WTC11 (cell line): ENCODE results near the gene ANGPTL5. TPM values are rescaled to one million over a fixed set of nuclear protein-coding genes. Genes with fewer than 3 reads are reported as not detected.

Experiments used
- ATAC-seq: fragments of 200-7000 bp; cut with Tn5 transposase; 2 replicates; pipeline ENCODE4 v1.10.0; 2021; ENCODE audit warnings: mild to moderate bottlenecking, moderate library complexity
- CTCF ChIA-PET: fragments of 300-600 bp; sonication (Branson Sonifier 250); formaldehyde crosslinking; loops from one replicate; lab custom pipeline; 2021; ENCODE audit warnings: antibody characterized with exemption; lab: Charles Lee
- POLR2A ChIA-PET: fragments of 350-600 bp; sonication (Branson Sonifier 250); formaldehyde crosslinking; loops from one replicate; lab custom pipeline; 2021; ENCODE audit warnings: antibody characterized with exemption; lab: Charles Lee
- DNase-seq: peaks from one replicate; pipeline ENCODE4 v3.0.0; 2021; ENCODE audit warnings: low spot score
- H3K27ac Mint-ChIP-seq: 2 replicates; pipeline ENCODE4 v1.8.0; 2021; ENCODE audit warnings: mixed read lengths
- H3K27me3 Mint-ChIP-seq: 2 replicates; pipeline ENCODE4 v1.8.0; 2021; ENCODE audit warnings: low read depth, mild to moderate bottlenecking, moderate library complexity, mixed read lengths
- H3K36me3 Mint-ChIP-seq: 2 replicates; pipeline ENCODE4 v1.8.0; 2021; ENCODE audit warnings: mixed read lengths
- H3K4me1 Mint-ChIP-seq: 2 replicates; pipeline ENCODE4 v1.8.0; 2022; ENCODE audit warnings: mixed read lengths
- H3K4me3 Mint-ChIP-seq: 2 replicates; pipeline ENCODE4 v1.8.0; 2021; ENCODE audit warnings: mild to moderate bottlenecking, moderate library complexity, mixed read lengths
- H3K9me3 Mint-ChIP-seq: 2 replicates; pipeline ENCODE4 v1.8.0; 2021; ENCODE audit warnings: mixed read lengths
- ATF1 ChIP-seq: sonication (generic); formaldehyde crosslinking; IDR thresholded peaks from 2 replicates; pipeline ENCODE4 v1.8.1; 2023; ENCODE audit warnings: mild to moderate bottlenecking, moderate library complexity, missing genetic modification reagents
- CREB1 ChIP-seq: sonication (generic); formaldehyde crosslinking; IDR thresholded peaks from 2 replicates; pipeline ENCODE4 v1.8.0; 2023; ENCODE audit warnings: mild to moderate bottlenecking, missing genetic modification reagents
- EMX1 ChIP-seq: fragments of 250-450 bp; sonication (Bioruptor Pico); IDR thresholded peaks from 2 replicates; pipeline ENCODE4 v1.8.0; 2021; ENCODE audit warnings: mild to moderate bottlenecking
- GABPB1 ChIP-seq: sonication (generic); formaldehyde crosslinking; IDR thresholded peaks from 2 replicates; pipeline ENCODE4 v1.8.1; 2023; ENCODE audit warnings: mild to moderate bottlenecking, missing genetic modification reagents
- MXD4 ChIP-seq: fragments of 250-450 bp; sonication (Bioruptor Pico); IDR thresholded peaks from 2 replicates; pipeline ENCODE4 v1.8.0; 2021; ENCODE audit warnings: mild to moderate bottlenecking, moderate library complexity, borderline replicate concordance
- NR3C1 ChIP-seq: sonication (generic); formaldehyde crosslinking; conservative IDR thresholded peaks from 2 replicates; pipeline ENCODE4 v1.8.1; 2023; ENCODE audit warnings: low read depth, mild to moderate bottlenecking, missing genetic modification reagents
- ZNF232 ChIP-seq: sonication (generic); formaldehyde crosslinking; IDR thresholded peaks from 2 replicates; pipeline ENCODE4 v1.8.0; 2022; ENCODE audit warnings: mild to moderate bottlenecking, missing genetic modification reagents
- total RNA-seq: library from RNA; stranded (reverse); gene quantifications from 3 replicates; pipeline ENCODE4 v1.2.3, GENCODE V29; 2021
- TF ChIP-seq, protein P1 (sequence below): sonication (generic); formaldehyde crosslinking; IDR thresholded peaks from 2 replicates; pipeline ENCODE4 v1.8.1; 2023; ENCODE audit warnings: mild to moderate bottlenecking, missing genetic modification reagents
- TF ChIP-seq, protein P2 (sequence below): sonication (generic); formaldehyde crosslinking; IDR thresholded peaks from 2 replicates; pipeline ENCODE4 v1.8.1; 2022; ENCODE audit warnings: missing genetic modification reagents, borderline replicate concordance
- TF ChIP-seq, protein P3 (sequence below): sonication (generic); formaldehyde crosslinking; IDR thresholded peaks from 2 replicates; pipeline ENCODE4 v1.8.0; 2023; ENCODE audit warnings: missing genetic modification reagents, mild to moderate bottlenecking, borderline replicate concordance
- TF ChIP-seq, protein P4 (sequence below): fragments of 250-450 bp; sonication (Bioruptor Pico); IDR thresholded peaks from 2 replicates; pipeline ENCODE4 v1.8.0; 2021; ENCODE audit warnings: mild to moderate bottlenecking
- TF ChIP-seq, protein P5 (sequence below): sonication (generic); formaldehyde crosslinking; IDR thresholded peaks from 2 replicates; pipeline ENCODE4 v1.8.0; 2023; ENCODE audit warnings: mild to moderate bottlenecking, missing genetic modification reagents
- TF ChIP-seq, protein P6 (sequence below): fragments of 200-600 bp; IDR thresholded peaks from 2 replicates; pipeline ENCODE4 v1.8.0; 2022; ENCODE audit warnings: antibody characterized with exemption

Gene ANGPTL5
- total RNA-seq, 1 experiment from 2014 or later, result not detected

DNA sequence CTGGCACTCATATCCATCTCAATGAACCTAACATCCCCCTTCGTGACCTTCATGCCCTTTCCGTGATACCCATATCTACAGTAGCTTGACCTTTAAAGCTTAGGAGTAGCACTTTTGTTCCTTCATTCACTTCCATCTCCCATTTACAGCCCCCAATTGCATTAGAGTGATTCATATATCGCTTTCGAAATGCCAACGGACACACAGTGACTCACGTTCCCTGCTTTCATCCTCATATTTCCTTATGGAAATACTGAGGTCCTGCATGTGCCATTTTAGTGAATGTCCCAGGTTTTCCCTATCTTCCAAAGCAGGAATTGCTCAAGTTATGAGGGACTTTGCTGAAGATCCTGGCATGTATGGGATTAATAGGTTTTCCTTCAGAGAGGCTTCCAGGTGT, 45.8 kb downstream of the ANGPTL5 start (continued):
- TF ChIP-seq ATF1 (CRISPR knock-in tag), result no peak
- TF ChIP-seq, protein P1, sequence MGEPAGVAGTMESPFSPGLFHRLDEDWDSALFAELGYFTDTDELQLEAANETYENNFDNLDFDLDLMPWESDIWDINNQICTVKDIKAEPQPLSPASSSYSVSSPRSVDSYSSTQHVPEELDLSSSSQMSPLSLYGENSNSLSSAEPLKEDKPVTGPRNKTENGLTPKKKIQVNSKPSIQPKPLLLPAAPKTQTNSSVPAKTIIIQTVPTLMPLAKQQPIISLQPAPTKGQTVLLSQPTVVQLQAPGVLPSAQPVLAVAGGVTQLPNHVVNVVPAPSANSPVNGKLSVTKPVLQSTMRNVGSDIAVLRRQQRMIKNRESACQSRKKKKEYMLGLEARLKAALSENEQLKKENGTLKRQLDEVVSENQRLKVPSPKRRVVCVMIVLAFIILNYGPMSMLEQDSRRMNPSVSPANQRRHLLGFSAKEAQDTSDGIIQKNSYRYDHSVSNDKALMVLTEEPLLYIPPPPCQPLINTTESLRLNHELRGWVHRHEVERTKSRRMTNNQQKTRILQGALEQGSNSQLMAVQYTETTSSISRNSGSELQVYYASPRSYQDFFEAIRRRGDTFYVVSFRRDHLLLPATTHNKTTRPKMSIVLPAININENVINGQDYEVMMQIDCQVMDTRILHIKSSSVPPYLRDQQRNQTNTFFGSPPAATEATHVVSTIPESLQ (CRISPR knock-in tag), result no peak
- TF ChIP-seq ZNF232 (CRISPR knock-in tag), result no peak
- no peak for TF ChIP-seq GABPB1
- TF ChIP-seq EMX1 (CRISPR knock-in tag), result no peak
- TF ChIP-seq, protein P2, sequence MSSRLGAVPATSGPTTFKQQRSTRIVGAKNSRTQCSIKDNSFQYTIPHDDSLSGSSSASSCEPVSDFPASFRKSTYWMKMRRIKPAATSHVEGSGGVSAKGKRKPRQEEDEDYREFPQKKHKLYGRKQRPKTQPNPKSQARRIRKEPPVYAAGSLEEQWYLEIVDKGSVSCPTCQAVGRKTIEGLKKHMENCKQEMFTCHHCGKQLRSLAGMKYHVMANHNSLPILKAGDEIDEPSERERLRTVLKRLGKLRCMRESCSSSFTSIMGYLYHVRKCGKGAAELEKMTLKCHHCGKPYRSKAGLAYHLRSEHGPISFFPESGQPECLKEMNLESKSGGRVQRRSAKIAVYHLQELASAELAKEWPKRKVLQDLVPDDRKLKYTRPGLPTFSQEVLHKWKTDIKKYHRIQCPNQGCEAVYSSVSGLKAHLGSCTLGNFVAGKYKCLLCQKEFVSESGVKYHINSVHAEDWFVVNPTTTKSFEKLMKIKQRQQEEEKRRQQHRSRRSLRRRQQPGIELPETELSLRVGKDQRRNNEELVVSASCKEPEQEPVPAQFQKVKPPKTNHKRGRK, result no peak

DNA sequence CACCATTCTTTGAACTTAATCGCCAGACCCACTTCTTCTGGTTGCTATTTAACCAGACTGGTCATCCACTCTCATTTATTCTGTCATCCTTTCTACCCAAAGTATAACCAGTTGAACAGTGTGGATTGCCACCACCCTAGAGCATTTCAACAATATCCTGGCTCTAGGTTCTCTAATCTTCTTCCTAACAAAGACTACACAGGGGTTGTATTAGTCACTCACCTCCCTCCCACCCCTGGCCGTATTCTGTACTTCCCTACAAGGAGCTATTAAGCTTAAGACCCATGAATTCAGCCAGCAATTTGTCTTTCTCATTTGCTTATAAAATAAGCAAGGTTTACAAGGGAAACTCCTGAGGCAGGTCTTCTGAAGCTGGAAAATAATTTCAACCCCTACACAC, 48.4 kb downstream of the ANGPTL5 start:
- H3K9me3 Mint-ChIP-seq, result peaks cover 12% of the 10 kb centered on the region
- DNase-seq, result no peak
- H3K4me1 Mint-ChIP-seq, result peaks cover 13% of the 10 kb centered on the region
- ATAC-seq, result peak; percentile 32; the same call in 1 of the 2 replicates
- TF ChIP-seq, protein P3, sequence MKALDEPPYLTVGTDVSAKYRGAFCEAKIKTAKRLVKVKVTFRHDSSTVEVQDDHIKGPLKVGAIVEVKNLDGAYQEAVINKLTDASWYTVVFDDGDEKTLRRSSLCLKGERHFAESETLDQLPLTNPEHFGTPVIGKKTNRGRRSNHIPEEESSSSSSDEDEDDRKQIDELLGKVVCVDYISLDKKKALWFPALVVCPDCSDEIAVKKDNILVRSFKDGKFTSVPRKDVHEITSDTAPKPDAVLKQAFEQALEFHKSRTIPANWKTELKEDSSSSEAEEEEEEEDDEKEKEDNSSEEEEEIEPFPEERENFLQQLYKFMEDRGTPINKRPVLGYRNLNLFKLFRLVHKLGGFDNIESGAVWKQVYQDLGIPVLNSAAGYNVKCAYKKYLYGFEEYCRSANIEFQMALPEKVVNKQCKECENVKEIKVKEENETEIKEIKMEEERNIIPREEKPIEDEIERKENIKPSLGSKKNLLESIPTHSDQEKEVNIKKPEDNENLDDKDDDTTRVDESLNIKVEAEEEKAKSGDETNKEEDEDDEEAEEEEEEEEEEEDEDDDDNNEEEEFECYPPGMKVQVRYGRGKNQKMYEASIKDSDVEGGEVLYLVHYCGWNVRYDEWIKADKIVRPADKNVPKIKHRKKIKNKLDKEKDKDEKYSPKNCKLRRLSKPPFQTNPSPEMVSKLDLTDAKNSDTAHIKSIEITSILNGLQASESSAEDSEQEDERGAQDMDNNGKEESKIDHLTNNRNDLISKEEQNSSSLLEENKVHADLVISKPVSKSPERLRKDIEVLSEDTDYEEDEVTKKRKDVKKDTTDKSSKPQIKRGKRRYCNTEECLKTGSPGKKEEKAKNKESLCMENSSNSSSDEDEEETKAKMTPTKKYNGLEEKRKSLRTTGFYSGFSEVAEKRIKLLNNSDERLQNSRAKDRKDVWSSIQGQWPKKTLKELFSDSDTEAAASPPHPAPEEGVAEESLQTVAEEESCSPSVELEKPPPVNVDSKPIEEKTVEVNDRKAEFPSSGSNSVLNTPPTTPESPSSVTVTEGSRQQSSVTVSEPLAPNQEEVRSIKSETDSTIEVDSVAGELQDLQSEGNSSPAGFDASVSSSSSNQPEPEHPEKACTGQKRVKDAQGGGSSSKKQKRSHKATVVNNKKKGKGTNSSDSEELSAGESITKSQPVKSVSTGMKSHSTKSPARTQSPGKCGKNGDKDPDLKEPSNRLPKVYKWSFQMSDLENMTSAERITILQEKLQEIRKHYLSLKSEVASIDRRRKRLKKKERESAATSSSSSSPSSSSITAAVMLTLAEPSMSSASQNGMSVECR (CRISPR knock-in tag), result no peak
- no peak for TF ChIP-seq CREB1 (CRISPR knock-in tag)
- TF ChIP-seq MXD4 (CRISPR knock-in tag), result no peak
- no peak for TF ChIP-seq NR3C1 (CRISPR knock-in tag)
- TF ChIP-seq, protein P4, sequence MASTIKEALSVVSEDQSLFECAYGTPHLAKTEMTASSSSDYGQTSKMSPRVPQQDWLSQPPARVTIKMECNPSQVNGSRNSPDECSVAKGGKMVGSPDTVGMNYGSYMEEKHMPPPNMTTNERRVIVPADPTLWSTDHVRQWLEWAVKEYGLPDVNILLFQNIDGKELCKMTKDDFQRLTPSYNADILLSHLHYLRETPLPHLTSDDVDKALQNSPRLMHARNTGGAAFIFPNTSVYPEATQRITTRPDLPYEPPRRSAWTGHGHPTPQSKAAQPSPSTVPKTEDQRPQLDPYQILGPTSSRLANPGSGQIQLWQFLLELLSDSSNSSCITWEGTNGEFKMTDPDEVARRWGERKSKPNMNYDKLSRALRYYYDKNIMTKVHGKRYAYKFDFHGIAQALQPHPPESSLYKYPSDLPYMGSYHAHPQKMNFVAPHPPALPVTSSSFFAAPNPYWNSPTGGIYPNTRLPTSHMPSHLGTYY, result no peak
- TF ChIP-seq, protein P5, sequence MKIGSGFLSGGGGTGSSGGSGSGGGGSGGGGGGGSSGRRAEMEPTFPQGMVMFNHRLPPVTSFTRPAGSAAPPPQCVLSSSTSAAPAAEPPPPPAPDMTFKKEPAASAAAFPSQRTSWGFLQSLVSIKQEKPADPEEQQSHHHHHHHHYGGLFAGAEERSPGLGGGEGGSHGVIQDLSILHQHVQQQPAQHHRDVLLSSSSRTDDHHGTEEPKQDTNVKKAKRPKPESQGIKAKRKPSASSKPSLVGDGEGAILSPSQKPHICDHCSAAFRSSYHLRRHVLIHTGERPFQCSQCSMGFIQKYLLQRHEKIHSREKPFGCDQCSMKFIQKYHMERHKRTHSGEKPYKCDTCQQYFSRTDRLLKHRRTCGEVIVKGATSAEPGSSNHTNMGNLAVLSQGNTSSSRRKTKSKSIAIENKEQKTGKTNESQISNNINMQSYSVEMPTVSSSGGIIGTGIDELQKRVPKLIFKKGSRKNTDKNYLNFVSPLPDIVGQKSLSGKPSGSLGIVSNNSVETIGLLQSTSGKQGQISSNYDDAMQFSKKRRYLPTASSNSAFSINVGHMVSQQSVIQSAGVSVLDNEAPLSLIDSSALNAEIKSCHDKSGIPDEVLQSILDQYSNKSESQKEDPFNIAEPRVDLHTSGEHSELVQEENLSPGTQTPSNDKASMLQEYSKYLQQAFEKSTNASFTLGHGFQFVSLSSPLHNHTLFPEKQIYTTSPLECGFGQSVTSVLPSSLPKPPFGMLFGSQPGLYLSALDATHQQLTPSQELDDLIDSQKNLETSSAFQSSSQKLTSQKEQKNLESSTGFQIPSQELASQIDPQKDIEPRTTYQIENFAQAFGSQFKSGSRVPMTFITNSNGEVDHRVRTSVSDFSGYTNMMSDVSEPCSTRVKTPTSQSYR (CRISPR knock-in tag), result no peak
- TF ChIP-seq, protein P6, sequence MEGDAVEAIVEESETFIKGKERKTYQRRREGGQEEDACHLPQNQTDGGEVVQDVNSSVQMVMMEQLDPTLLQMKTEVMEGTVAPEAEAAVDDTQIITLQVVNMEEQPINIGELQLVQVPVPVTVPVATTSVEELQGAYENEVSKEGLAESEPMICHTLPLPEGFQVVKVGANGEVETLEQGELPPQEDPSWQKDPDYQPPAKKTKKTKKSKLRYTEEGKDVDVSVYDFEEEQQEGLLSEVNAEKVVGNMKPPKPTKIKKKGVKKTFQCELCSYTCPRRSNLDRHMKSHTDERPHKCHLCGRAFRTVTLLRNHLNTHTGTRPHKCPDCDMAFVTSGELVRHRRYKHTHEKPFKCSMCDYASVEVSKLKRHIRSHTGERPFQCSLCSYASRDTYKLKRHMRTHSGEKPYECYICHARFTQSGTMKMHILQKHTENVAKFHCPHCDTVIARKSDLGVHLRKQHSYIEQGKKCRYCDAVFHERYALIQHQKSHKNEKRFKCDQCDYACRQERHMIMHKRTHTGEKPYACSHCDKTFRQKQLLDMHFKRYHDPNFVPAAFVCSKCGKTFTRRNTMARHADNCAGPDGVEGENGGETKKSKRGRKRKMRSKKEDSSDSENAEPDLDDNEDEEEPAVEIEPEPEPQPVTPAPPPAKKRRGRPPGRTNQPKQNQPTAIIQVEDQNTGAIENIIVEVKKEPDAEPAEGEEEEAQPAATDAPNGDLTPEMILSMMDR, result no peak
- H3K27me3 Mint-ChIP-seq, result no peaks in the 10 kb centered on the region
- H3K36me3 Mint-ChIP-seq, result peaks cover 7% of the 10 kb centered on the region
- CTCF ChIA-PET, result no interaction called here
- H3K27ac Mint-ChIP-seq, result no peak overlapping the region
- no peak overlapping the region for H3K4me3 Mint-ChIP-seq
- POLR2A ChIA-PET, result no interaction called here
